HCT116 (cell line): ENCODE results near the gene SLC16A3. TPM values are rescaled to one million over a fixed set of nuclear protein-coding genes. Genes with fewer than 3 reads are reported as not detected.

Source experiments
- ATAC-seq: fragments of 200-7000 bp; cut with Tn5 transposase; 2 replicates; pipeline ENCODE4 v1.9.1; 2020; ENCODE audit warnings: mild to moderate bottlenecking, moderate library complexity
- BruUV-seq: library from RNA; stranded (reverse); fragments of 400-500 nt; replicated peaks from 2 replicates; lab custom pipeline; 2021; lab: Mats Ljungman, UMichigan
- CTCF ChIA-PET: fragments of 300-600 bp; sonication (Branson Sonifier 250); formaldehyde crosslinking; loops from one replicate; lab custom pipeline; 2021; ENCODE audit warnings: antibody characterized with exemption; lab: Charles Lee
- POLR2A ChIA-PET: fragments of 300-600, 350-600 bp; sonication (Branson Sonifier 250); formaldehyde crosslinking; loops from one replicate; lab custom pipeline; 2021; ENCODE audit warnings: antibody characterized with exemption; lab: Charles Lee
- RAD21 ChIA-PET, 2 experiments: fragments of 300-600 bp; sonication (Branson Sonifier 250); formaldehyde crosslinking; loops; one replicate each; lab custom pipeline; 2023; ENCODE audit warnings: low total read pairs in 2 of 2; ENCODE audit not compliant: uncharacterized antibody in 2 of 2, unreplicated experiment in 2 of 2, low non-redundant PET in 1 of 2; lab: Charles Lee
- DNase-seq: peaks from one replicate; pipeline ENCODE4 v3.0.0-alpha.2; 2010; ENCODE audit warnings: low read depth, low spot score
- H2AFZ ChIP-seq: fragments of 200-600 bp; shearing (Covaris generic), sonication (generic); 2 replicates; pipeline ENCODE4 v1.6.1; 2017; ENCODE audit warnings: low read depth, mixed run types, mixed read lengths, antibody characterized with exemption, low read length; ENCODE audit not compliant: poor library complexity, severe bottlenecking
- H3K27ac ChIP-seq: 2 replicates; pipeline ENCODE4 v1.5.1; 2012; ENCODE audit warnings: low read depth, low read length
- H3K27me3 ChIP-seq: fragments of 200-600 bp; sonication (generic); 2 replicates; pipeline ENCODE4 v1.6.1; 2016; ENCODE audit warnings: mixed run types, low read length, mixed read lengths; ENCODE audit not compliant: insufficient read depth
- H3K36me3 ChIP-seq, 2 experiments: fragments of 200-500 bp in 1 of 2; fragments of 200-600 bp in 1 of 2; sonication (Bioruptor generic) in 1 of 2; sonication (generic) in 1 of 2; 2 replicates each; pipeline versions ENCODE4 v1.5.1 to v1.6.1; 2014 to 2016; ENCODE audit warnings: low read length in 2 of 2, inconsistent platforms in 1 of 2, mixed read lengths in 1 of 2, mixed run types in 1 of 2; ENCODE audit not compliant: insufficient read depth in 2 of 2, control insufficient read depth in 1 of 2
- H3K4me1 ChIP-seq, 2 experiments: fragments of 200-600 bp in 1 of 2; sonication (generic) in 1 of 2; 2 replicates each; pipeline versions ENCODE4 v1.5.1 to v1.6.1; 2012 to 2017; ENCODE audit warnings: low read length in 2 of 2, inconsistent platforms in 1 of 2, mild to moderate bottlenecking in 1 of 2, mixed read lengths in 1 of 2, mixed run types in 1 of 2, moderate library complexity in 1 of 2; ENCODE audit not compliant: insufficient read depth in 2 of 2, control insufficient read depth in 1 of 2
- H3K4me2 ChIP-seq: fragments of 200-600 bp; sonication (generic); 2 replicates; pipeline ENCODE4 v1.6.1; 2017; ENCODE audit warnings: mixed run types, low read length, mixed read lengths
- H3K4me3 ChIP-seq, 2 experiments: fragments of 200-600 bp in 1 of 2; sonication (generic) in 1 of 2; replicated peaks in 1 of 2; 2 replicates each; pipeline ENCODE4 v1.5.1; 2011 to 2016; ENCODE audit warnings: low read length in 2 of 2, control low read depth in 1 of 2, low read depth in 1 of 2, mild to moderate bottlenecking in 1 of 2, mixed read lengths in 1 of 2, mixed run types in 1 of 2
- H3K79me2 ChIP-seq: fragments of 200-600 bp; sonication (generic); 2 replicates; pipeline ENCODE4 v1.6.1; 2017; ENCODE audit warnings: mild to moderate bottlenecking, mixed run types, low read length, moderate library complexity, mixed read lengths; ENCODE audit not compliant: insufficient read depth
- H3K9ac ChIP-seq: fragments of 200-600 bp; sonication (generic); 2 replicates; pipeline ENCODE4 v1.6.1; 2016; ENCODE audit warnings: low read length, mixed read lengths
- H3K9me2 ChIP-seq: fragments of 200-600 bp; sonication (generic), shearing (Covaris generic); 2 replicates; pipeline ENCODE4 v1.6.1; 2017; ENCODE audit warnings: mixed run types, mild to moderate bottlenecking, moderate library complexity; ENCODE audit not compliant: insufficient read depth
- H3K9me3 ChIP-seq, 2 experiments: fragments of 200-500 bp in 1 of 2; fragments of 200-600 bp in 1 of 2; sonication (Bioruptor generic) in 1 of 2; sonication (generic) in 1 of 2; 2 replicates each; pipeline ENCODE4 v1.6.1; 2014 to 2017; ENCODE audit warnings: low read length in 2 of 2, mixed read lengths in 2 of 2, inconsistent platforms in 1 of 2, low read depth in 1 of 2, mild to moderate bottlenecking in 1 of 2, mixed run types in 1 of 2, moderate library complexity in 1 of 2; ENCODE audit not compliant: control insufficient read depth in 1 of 2, insufficient read depth in 1 of 2
- H4K20me1 ChIP-seq: fragments of 200-600 bp; sonication (generic), shearing (Covaris generic); 2 replicates; pipeline ENCODE4 v1.6.1; 2017; ENCODE audit warnings: mixed run types, mild to moderate bottlenecking, moderate library complexity; ENCODE audit not compliant: insufficient read depth
- EZH2 ChIP-seq: fragments of 200-600 bp; sonication (generic); IDR thresholded peaks from 2 replicates; pipeline ENCODE4 v1.6.1; 2017; ENCODE audit warnings: antibody characterized with exemption, mixed run types
- FOSL1 ChIP-seq: IDR thresholded peaks from 2 replicates; pipeline ENCODE4 v1.6.1; 2012; ENCODE audit warnings: low read depth
- JUND ChIP-seq: IDR thresholded peaks from 2 replicates; pipeline ENCODE4 v1.6.1; 2012
- MAX ChIP-seq: IDR thresholded peaks from 2 replicates; pipeline ENCODE4 v1.6.1; 2012
- POLR2AphosphoS5 ChIP-seq: IDR thresholded peaks from 2 replicates; pipeline ENCODE4 v1.6.1; 2011; ENCODE audit warnings: mild to moderate bottlenecking, low read depth, low read length, moderate library complexity
- RAD21 ChIP-seq: IDR thresholded peaks from 2 replicates; pipeline ENCODE4 v1.6.1; 2012; ENCODE audit warnings: low read depth, mild to moderate bottlenecking
- intact Hi-C: fragments of 100-400 bp; cut with micrococcal nuclease; formaldehyde crosslinking; loops from 2 replicates; pipeline ENCODE4 v1.10.0; 2022
- total RNA-seq: library from RNA; stranded (reverse); gene quantifications from one replicate; pipeline ENCODE4 v1.2.1, GENCODE V29; 2021; ENCODE audit not compliant: unreplicated experiment

Gene SLC16A3
- total RNA-seq, 1 experiment from 2014 or later, result 445 TPM

DNA sequence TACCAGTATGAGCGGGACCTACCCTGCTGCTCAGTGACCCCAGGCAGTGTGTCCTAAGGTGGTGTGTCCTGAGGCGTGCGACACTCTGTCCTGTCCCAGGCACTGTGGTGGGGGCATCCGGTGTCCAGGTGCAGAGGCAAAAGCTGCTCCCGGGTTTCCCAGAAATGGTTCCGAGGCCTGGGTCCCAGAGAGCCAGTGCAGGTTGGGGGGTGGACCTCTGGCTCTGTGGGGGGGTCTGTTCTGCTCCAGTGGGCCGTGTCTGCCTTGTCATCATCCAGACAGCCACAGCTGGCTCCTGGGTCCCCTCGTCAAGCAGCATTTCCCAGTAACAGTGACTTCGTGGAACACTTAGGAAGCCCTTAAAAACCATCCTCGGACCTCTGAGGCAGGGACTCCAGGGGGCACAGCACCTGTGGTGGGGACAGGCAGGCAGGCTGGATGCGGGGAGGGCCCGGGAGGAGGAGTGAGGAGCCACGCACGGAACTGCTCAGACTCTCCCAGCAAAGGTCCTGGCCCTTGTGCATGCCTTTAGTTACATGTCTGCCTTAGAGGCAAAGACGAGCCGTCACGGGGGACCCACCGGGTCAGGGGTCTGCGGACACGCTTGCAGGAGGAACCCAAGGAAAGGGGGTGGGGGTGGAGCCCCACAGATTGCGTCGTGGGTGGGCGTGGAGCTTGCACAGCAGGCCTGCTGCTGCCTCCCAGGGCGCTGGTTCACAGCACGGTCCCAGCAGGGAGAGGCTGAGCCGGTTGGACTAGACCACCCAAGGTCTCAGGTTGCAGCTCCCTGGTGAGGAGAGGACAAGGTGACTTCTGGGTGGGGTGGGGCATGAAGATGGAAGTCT, 5.6 kb downstream of the SLC16A3 start:
- Histone ChIP-seq H3K4me2 (peak overlapping the region; percentile 46), H3K27me3 (no peaks in the 10 kb centered on the region), H3K36me3 (peaks cover 23 to 75% of the 10 kb centered on the region in 2 experiments), H3K4me3 (no peak overlapping the region), H2AFZ (no peak overlapping the region), H3K4me1 (peaks cover 46 to 93% of the 10 kb centered on the region in 2 experiments), H3K9me3 (no peaks in the 10 kb centered on the region), H3K9ac (peak overlapping the region; percentile 34), H3K79me2 (peaks cover 98% of the 10 kb centered on the region), H3K9me2 (no peaks in the 10 kb centered on the region), H3K27ac (peak overlapping the region; percentile 62; the same call in 1 of the 2 replicates), H4K20me1 (peaks cover 40% of the 10 kb centered on the region; the same call in 1 of the 2 replicates)
- peak; percentile 8; the same call in 1 of the 2 replicates for ATAC-seq
- ChIA-PET POLR2A (interaction anchor here (0.7 to 1.9 kb wide), 2 partner anchors 20 to 58 kb away, joined by 3 to 4 read pairs; no protein-coding TSS in a partner anchor), CTCF (interaction anchor here (0.8 to 2.5 kb wide), 3 partner anchors 28 to 204 kb away, joined by 3 to 14 read pairs (median 9); partner anchors contain the start of gene RAC3), RAD21 (no interaction called here)
- no TSS peak for BruUV-seq
- intact Hi-C loops, result no loop called here
- no peak for DNase-seq
- TF ChIP-seq EZH2 (no peak), RAD21 (no peak), FOSL1 (no peak), MAX (no peak), JUND (no peak), POLR2AphosphoS5 (peak; percentile 18; the same call in 1 of the 2 replicates)
